Measurements from ENCODE around the gene CCDC107. TPM values are rescaled to one million over a fixed set of nuclear protein-coding genes. Genes with fewer than 3 reads are reported as not detected.
"Not testable (repeated sequence)": the region's sequence is repeated elsewhere in the genome, so short reads cannot be mapped to it uniquely, and the experiment has no call there.

Gene CCDC107
- polyA plus RNA-seq, 2 of the 4 experiments (the other 2 are of a cell fraction): 13.3 to 20.7 TPM

DNA sequence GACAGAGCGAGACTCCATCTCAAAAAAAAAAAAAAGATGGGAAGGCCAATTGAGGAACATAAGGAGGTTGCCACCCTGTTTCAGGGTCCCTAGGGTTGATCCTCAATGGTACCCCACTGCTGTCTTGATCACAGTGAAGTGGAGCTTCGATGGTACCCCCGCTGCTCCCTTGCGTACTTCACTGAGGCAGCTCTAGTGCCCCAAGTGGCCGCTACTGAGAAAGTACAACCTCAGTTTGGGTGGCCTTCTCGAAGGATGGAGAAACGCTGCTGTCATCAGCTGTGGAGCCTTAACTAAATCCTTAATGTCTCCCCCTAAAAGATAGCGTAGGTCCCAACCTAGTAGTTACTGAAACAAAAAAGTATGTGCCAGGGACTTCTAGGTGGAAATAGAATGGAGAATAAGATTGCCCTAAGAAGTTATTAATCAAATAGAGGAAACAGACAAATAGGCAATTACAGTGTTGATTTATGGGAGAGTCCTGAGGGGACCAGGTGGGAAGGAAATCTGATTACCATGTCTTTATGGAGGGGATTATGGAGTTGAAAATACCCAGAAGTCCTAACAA, 46.8 kb upstream of the CCDC107 start:
- peaks cover 8% of the 10 kb centered on the region for H3K4me1 ChIP-seq
- ChIA-PET POLR2A (no interaction called here), CTCF (interaction anchor here (0.7 to 4.2 kb wide), 23 partner anchors 9 to 179 kb away, joined by 3 to 30 read pairs (median 4); partner anchors contain the start of genes CA9, CCDC107 and RMRP)
- TF ChIP-seq, protein P1, sequence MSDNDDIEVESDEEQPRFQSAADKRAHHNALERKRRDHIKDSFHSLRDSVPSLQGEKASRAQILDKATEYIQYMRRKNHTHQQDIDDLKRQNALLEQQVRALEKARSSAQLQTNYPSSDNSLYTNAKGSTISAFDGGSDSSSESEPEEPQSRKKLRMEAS (IDR thresholded peaks at IDR 0.05): 0 out of 2 replicates have a peak, but pooled peaks have one; percentile 14
- TF ChIP-seq E2F6 (IDR thresholded peaks at IDR 0.05; ENCODE audit: borderline replicate concordance, low read depth) (no peak), CBX2 (IDR thresholded peaks at IDR 0.05; ENCODE audit: borderline replicate concordance, low read depth) (no peak), HOXB5 (CRISPR knock-in tag; IDR thresholded peaks at IDR 0.05) (no peak), ZNF302 (CRISPR knock-in tag; IDR thresholded peaks at IDR 0.05) (no peak), FOSB (CRISPR knock-in tag; IDR thresholded peaks at IDR 0.05) (no peak), HOXB13 (CRISPR knock-in tag; IDR thresholded peaks at IDR 0.05; ENCODE audit: low read depth) (no peak), EHMT2 (IDR thresholded peaks at IDR 0.05; ENCODE audit: low read depth) (no peak), HDAC2 (IDR thresholded peaks at IDR 0.05) (no peak), NR3C1 (IDR thresholded peaks at IDR 0.05) (no peak), SMC3 (IDR thresholded peaks at IDR 0.05) (no peak), CEBPB (IDR thresholded peaks at IDR 0.05) (no peak), POLR2A (IDR thresholded peaks at IDR 0.05; ENCODE audit: low read length) (no peak), CTCF (IDR thresholded peaks at IDR 0.05) (peak; percentile 61), SREBF2 (IDR thresholded peaks at IDR 0.05) (no peak), KDM5A (IDR thresholded peaks at IDR 0.05) (no peak), RFX5 (IDR thresholded peaks at IDR 0.05) (no peak), ZSCAN20 (CRISPR knock-in tag; IDR thresholded peaks at IDR 0.05) (no peak), TFCP2L1 (CRISPR knock-in tag; IDR thresholded peaks at IDR 0.05) (no peak), MYC (IDR thresholded peaks at IDR 0.05; ENCODE audit: borderline replicate concordance, low read length) (no peak), RAD21 (conservative IDR thresholded peaks at IDR 0.05 in 1 of 2, IDR thresholded peaks at IDR 0.05 in 1 of 2) (peak in 1 of 2 experiments; percentile 35; a peak in 1 of 5 replicates), ZFP36 (IDR thresholded peaks at IDR 0.05; ENCODE audit: borderline replicate concordance, partially characterized antibody) (no peak), CBX8 (IDR thresholded peaks at IDR 0.05) (no peak), GATA3 (IDR thresholded peaks at IDR 0.05; ENCODE audit: borderline replicate concordance) (no peak)
- TF ChIP-seq, protein P2, sequence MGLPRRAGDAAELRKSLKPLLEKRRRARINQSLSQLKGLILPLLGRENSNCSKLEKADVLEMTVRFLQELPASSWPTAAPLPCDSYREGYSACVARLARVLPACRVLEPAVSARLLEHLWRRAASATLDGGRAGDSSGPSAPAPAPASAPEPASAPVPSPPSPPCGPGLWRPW (IDR thresholded peaks at IDR 0.05): no peak
- TF ChIP-seq, protein P3, sequence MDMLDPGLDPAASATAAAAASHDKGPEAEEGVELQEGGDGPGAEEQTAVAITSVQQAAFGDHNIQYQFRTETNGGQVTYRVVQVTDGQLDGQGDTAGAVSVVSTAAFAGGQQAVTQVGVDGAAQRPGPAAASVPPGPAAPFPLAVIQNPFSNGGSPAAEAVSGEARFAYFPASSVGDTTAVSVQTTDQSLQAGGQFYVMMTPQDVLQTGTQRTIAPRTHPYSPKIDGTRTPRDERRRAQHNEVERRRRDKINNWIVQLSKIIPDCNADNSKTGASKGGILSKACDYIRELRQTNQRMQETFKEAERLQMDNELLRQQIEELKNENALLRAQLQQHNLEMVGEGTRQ (IDR thresholded peaks at IDR 0.05): no peak
- TF ChIP-seq, protein P4, sequence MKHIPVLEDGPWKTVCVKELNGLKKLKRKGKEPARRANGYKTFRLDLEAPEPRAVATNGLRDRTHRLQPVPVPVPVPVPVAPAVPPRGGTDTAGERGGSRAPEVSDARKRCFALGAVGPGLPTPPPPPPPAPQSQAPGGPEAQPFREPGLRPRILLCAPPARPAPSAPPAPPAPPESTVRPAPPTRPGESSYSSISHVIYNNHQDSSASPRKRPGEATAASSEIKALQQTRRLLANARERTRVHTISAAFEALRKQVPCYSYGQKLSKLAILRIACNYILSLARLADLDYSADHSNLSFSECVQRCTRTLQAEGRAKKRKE (CRISPR knock-in tag; IDR thresholded peaks at IDR 0.05; ENCODE audit: low read depth): no peak
- 22% methylated on average over 8 of the region's 8 CpGs for WGBS (ENCODE audit: missing lambda C conversion rate)
- peak; percentile 53 to 64 for DNase-seq (ENCODE audit: low read depth in 1 of 2, low spot score in 1 of 2)
- FAIRE-seq: no peak
- H3K27ac ChIP-seq: no peak overlapping the region
- peak; percentile 74 to 87 for ATAC-seq
- no peaks in the 10 kb centered on the region for H3K9me3 ChIP-seq
- no peak overlapping the region for H3K4me3 ChIP-seq
- no peak overlapping the region for H3K4me2 ChIP-seq

DNA sequence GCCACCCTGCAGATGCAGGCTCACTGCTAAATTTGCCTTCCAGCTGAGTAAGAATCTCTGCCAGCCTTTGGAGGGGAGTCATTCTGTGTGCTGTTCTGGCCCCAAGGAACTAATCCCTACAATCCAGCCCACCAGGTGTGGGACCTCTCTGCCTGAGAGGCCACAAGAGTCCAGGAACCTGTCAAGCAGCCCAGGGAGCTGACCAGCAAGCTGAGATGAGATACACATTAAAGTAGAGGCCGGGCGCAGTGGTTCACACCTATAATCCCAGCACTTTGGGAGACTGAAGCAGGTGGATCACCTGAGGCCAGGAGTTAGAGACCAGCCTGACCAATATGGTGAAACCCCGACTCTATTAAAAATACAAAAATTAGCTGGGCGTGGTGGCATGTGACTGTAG, 46.0 kb upstream of the CCDC107 start:
- H3K27ac ChIP-seq; DNase-seq (ENCODE audit: low read depth in 1 of 2, low spot score in 1 of 2); H3K4me2 ChIP-seq; H3K9me3 ChIP-seq; H3K4me3 ChIP-seq; ATAC-seq; H3K4me1 ChIP-seq; FAIRE-seq: not testable (repeated sequence)
- 84% methylated on average over 4 of the region's 4 CpGs for WGBS (ENCODE audit: missing lambda C conversion rate)
- ChIA-PET CTCF (interaction anchor here (0.6 to 4.2 kb wide), 15 partner anchors 8 to 178 kb away, joined by 3 to 30 read pairs (median 6); partner anchors contain the start of genes CCDC107 and RMRP), POLR2A (interaction anchor here (0.9 kb wide), 1 partner anchor 8 kb away, joined by 3 read pairs; no protein-coding TSS in a partner anchor)

All from A549 (cell line).